Measurements from ENCODE around the gene HIC1.

The HIC1 gene

DNA sequence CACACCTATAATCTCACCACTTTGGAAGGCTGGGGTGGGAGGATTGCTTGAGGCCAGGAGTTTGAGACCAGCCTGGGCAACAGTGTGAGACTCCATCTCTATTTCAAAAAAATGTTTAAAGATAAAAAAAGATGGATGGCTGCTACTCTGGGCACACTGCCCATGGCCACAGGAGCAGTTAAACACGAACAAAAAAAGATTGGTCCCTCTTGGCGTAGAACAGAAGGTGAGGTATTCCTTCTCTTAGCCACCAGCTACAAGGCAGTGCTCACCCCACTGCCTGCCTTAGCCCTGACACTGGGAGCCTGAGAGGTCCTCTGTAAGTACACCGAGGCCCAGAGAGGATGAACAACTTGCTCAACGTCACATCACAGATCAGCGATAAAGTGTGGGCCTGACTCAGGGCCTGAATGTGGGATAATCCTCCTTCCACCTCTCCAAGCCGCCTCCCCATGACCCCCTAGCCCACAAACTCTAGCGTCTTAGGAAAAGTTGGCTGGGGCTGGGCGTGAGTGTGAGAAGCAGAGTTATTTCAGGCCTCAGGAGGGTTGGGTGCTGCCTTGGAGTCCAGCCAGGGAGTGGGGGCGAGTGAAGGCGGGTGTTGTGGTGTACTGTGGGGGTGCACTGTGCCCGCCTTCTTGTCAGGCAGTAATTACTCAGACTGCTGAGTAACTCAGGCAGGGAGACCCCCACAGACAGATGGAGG is 27.2 kb upstream of the HIC1 start:
- H4K20me1 ChIP-seq (ENCODE audit: low read depth, low read length): no peaks in the 10 kb centered on the region
- no peak overlapping the region for H2AFZ ChIP-seq (ENCODE audit: low read depth, low read length, severe bottlenecking)
- H3K9me3 ChIP-seq (ENCODE audit: insufficient read depth, low read length): no peaks in the 10 kb centered on the region
- no peak overlapping the region for H3K9ac ChIP-seq (ENCODE audit: low read length)
- H3K27me3 ChIP-seq (ENCODE audit: low read length): no peaks in the 10 kb centered on the region
- no peaks in the 10 kb centered on the region for H3F3A ChIP-seq (ENCODE audit: insufficient read depth)
- H3K27ac ChIP-seq (ENCODE audit: low read depth, low read length): no peak overlapping the region
- no peak overlapping the region for H3K4me3 ChIP-seq (ENCODE audit: insufficient read depth, low read length, poor library complexity, severe bottlenecking)
- H3K9me2 ChIP-seq (replicated peaks; ENCODE audit: insufficient read depth, low read length): no peaks in the 10 kb centered on the region
- no peaks in the 10 kb centered on the region for H3K36me3 ChIP-seq (ENCODE audit: low read length)
- no peak overlapping the region for H3K4me2 ChIP-seq (ENCODE audit: low read depth, low read length, poor library complexity, severe bottlenecking)
- TF ChIP-seq EZH2phosphoT487 (conservative IDR thresholded peaks at IDR 0.05; ENCODE audit: low read length): no peak
- TF ChIP-seq, protein P1, sequence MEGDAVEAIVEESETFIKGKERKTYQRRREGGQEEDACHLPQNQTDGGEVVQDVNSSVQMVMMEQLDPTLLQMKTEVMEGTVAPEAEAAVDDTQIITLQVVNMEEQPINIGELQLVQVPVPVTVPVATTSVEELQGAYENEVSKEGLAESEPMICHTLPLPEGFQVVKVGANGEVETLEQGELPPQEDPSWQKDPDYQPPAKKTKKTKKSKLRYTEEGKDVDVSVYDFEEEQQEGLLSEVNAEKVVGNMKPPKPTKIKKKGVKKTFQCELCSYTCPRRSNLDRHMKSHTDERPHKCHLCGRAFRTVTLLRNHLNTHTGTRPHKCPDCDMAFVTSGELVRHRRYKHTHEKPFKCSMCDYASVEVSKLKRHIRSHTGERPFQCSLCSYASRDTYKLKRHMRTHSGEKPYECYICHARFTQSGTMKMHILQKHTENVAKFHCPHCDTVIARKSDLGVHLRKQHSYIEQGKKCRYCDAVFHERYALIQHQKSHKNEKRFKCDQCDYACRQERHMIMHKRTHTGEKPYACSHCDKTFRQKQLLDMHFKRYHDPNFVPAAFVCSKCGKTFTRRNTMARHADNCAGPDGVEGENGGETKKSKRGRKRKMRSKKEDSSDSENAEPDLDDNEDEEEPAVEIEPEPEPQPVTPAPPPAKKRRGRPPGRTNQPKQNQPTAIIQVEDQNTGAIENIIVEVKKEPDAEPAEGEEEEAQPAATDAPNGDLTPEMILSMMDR (IDR thresholded peaks at IDR 0.05; ENCODE audit: insufficient read depth, low read length, poor library complexity, severe bottlenecking): no peak
- no peaks in the 10 kb centered on the region for H3K79me2 ChIP-seq (ENCODE audit: insufficient read depth, low read length)

DNA sequence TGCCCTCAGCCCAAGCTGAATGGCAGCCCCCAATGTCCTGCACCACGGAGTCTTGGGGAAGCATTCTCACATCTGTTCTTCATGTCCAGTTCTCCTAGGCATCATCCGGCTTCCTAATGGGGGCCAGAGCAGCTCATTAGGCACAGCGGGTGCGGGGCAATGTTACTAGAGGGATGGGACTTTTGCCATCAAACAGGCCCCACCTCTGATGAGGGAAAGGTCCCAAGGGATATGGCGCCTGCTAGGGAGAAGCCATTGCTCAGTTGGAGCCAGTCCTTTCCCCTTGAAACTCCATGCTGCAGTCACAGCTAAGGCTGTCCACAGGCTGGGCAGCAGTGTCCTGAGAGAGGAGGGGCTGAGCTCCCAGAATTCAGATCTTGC is 26.7 kb upstream of the HIC1 start:
- TF ChIP-seq EZH2phosphoT487 (conservative IDR thresholded peaks at IDR 0.05; ENCODE audit: low read length): no peak
- TF ChIP-seq, protein P1 (IDR thresholded peaks at IDR 0.05; ENCODE audit: insufficient read depth, low read length, poor library complexity, severe bottlenecking): no peak
- no peaks in the 10 kb centered on the region for H4K20me1 ChIP-seq (ENCODE audit: low read depth, low read length)
- no peaks in the 10 kb centered on the region for H3K9me2 ChIP-seq (replicated peaks; ENCODE audit: insufficient read depth, low read length)
- H3K9ac ChIP-seq (ENCODE audit: low read length): no peak overlapping the region
- no peaks in the 10 kb centered on the region for H3F3A ChIP-seq (ENCODE audit: insufficient read depth)
- H3K79me2 ChIP-seq (ENCODE audit: insufficient read depth, low read length): no peaks in the 10 kb centered on the region
- no peak overlapping the region for H2AFZ ChIP-seq (ENCODE audit: low read depth, low read length, severe bottlenecking)
- no peak overlapping the region for H3K27ac ChIP-seq (ENCODE audit: low read depth, low read length)
- H3K9me3 ChIP-seq (ENCODE audit: insufficient read depth, low read length): no peaks in the 10 kb centered on the region
- H3K4me3 ChIP-seq (ENCODE audit: insufficient read depth, low read length, poor library complexity, severe bottlenecking): no peak overlapping the region
- no peak overlapping the region for H3K4me2 ChIP-seq (ENCODE audit: low read depth, low read length, poor library complexity, severe bottlenecking)
- no peaks in the 10 kb centered on the region for H3K36me3 ChIP-seq (ENCODE audit: low read length)
- no peaks in the 10 kb centered on the region for H3K27me3 ChIP-seq (ENCODE audit: low read length)

DNA sequence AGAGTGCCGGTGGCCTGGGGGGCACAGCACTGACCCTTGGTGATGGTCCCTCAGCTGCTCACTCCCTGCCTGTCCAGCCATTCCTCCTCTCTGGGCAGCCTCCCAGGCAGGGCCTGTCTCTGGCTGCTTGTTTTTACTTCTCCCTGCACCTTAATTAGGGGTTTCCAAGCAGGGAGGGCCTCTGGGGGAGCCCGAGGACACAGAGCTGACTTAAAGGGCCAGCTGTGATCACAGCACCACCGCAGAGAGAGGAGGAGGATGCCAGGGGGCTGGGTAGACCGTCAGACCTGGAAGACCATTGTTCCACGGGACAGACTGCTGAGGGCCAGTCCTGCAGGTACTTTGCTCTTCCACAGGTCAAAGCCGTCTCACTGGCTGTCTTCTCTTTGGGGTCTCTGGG is 26.2 kb upstream of the HIC1 start:
- Histone ChIP-seq H3K9ac (ENCODE audit: low read length) (no peak overlapping the region), H4K20me1 (ENCODE audit: low read depth, low read length) (no peaks in the 10 kb centered on the region), H3K9me2 (replicated peaks; ENCODE audit: insufficient read depth, low read length) (no peaks in the 10 kb centered on the region), H3K27ac (ENCODE audit: low read depth, low read length) (no peak overlapping the region), H3K36me3 (ENCODE audit: low read length) (no peaks in the 10 kb centered on the region), H3K4me2 (ENCODE audit: low read depth, low read length, poor library complexity, severe bottlenecking) (no peak overlapping the region), H3K79me2 (ENCODE audit: insufficient read depth, low read length) (no peaks in the 10 kb centered on the region), H3K4me3 (ENCODE audit: insufficient read depth, low read length, poor library complexity, severe bottlenecking) (no peak overlapping the region), H2AFZ (ENCODE audit: low read depth, low read length, severe bottlenecking) (no peak overlapping the region), H3K9me3 (ENCODE audit: insufficient read depth, low read length) (no peaks in the 10 kb centered on the region), H3F3A (ENCODE audit: insufficient read depth) (no peaks in the 10 kb centered on the region), H3K27me3 (ENCODE audit: low read length) (no peaks in the 10 kb centered on the region)
- no peak for TF ChIP-seq EZH2phosphoT487 (conservative IDR thresholded peaks at IDR 0.05; ENCODE audit: low read length)
- TF ChIP-seq, protein P1 (IDR thresholded peaks at IDR 0.05; ENCODE audit: insufficient read depth, low read length, poor library complexity, severe bottlenecking): no peak

All from SU-DHL-6 (cell line).